Fibroblast of lung (primary cell): ENCODE results near the gene PDC. TPM values are rescaled to one million over a fixed set of nuclear protein-coding genes. Genes with fewer than 3 reads are reported as not detected.

ENCODE experiments used
- DNase-seq, 2 donors: peaks; one replicate each; pipeline versions ENCODE4 v3.0.0 to v3.0.0-alpha.2; 2010; ENCODE audit warnings: low read depth in 2 of 2
- H2AFZ ChIP-seq: 2 replicates; pipeline ENCODE4 v1.5.1; 2012; ENCODE audit warnings: low read length, control low read depth, inconsistent platforms
- H3K27ac ChIP-seq: 2 replicates; pipeline ENCODE4 v1.5.1; 2011; ENCODE audit warnings: low read length, control low read depth; ENCODE audit not compliant: insufficient read depth
- H3K27me3 ChIP-seq: 2 replicates; pipeline ENCODE4 v1.5.1; 2011; ENCODE audit warnings: mild to moderate bottlenecking, low read length; ENCODE audit not compliant: control insufficient read depth, insufficient read depth
- H3K36me3 ChIP-seq: 2 replicates; pipeline ENCODE4 v1.5.1; 2011; ENCODE audit warnings: low read length; ENCODE audit not compliant: control insufficient read depth, insufficient read depth
- H3K4me1 ChIP-seq: 2 replicates; pipeline ENCODE4 v1.5.1; 2011; ENCODE audit warnings: low read length; ENCODE audit not compliant: control insufficient read depth, insufficient read depth; ENCODE audit errors: extremely low read depth
- H3K4me2 ChIP-seq: 2 replicates; pipeline ENCODE4 v1.5.1; 2011; ENCODE audit warnings: low read length, control low read depth; ENCODE audit not compliant: insufficient read depth; ENCODE audit errors: extremely low read depth
- H3K4me3 ChIP-seq, 4 experiments: fragments of 200-600 bp in 1 of 4; sonication (generic) in 1 of 4; replicated peaks in 1 of 4; 2 replicates each; pipeline ENCODE4 v1.5.1; 2011 to 2016; ENCODE audit warnings: low read length in 4 of 4, low read depth in 3 of 4, mild to moderate bottlenecking in 3 of 4, control low read depth in 2 of 4, inconsistent platforms in 1 of 4, mixed read lengths in 1 of 4; ENCODE audit not compliant: insufficient read depth in 1 of 4; ENCODE audit errors: control extremely low read depth in 1 of 4
- H3K79me2 ChIP-seq: 2 replicates; pipeline ENCODE4 v1.5.1; 2012; ENCODE audit warnings: mild to moderate bottlenecking, low read length, inconsistent platforms; ENCODE audit not compliant: control insufficient read depth, insufficient read depth
- H3K9ac ChIP-seq: 2 replicates; pipeline ENCODE4 v1.5.1; 2011; ENCODE audit warnings: mild to moderate bottlenecking, low read length, control low read depth; ENCODE audit not compliant: insufficient read depth
- H3K9me3 ChIP-seq: 2 replicates; pipeline ENCODE4 v1.5.1; 2012; ENCODE audit warnings: low read depth, low read length; ENCODE audit not compliant: control insufficient read depth, insufficient read depth
- H4K20me1 ChIP-seq: 2 replicates; pipeline ENCODE4 v1.5.1; 2011; ENCODE audit warnings: low read length; ENCODE audit not compliant: control insufficient read depth, insufficient read depth; ENCODE audit errors: extremely low read depth
- CTCF ChIP-seq, 2 donors: IDR thresholded peaks in 1 of 2; conservative IDR thresholded peaks in 1 of 2; 1 replicate in 1 of 2; 2 replicates in 1 of 2; pipeline ENCODE4 v1.5.1; 2011 to 2012; ENCODE audit warnings: low read length in 2 of 2, control low read depth in 1 of 2, inconsistent platforms in 1 of 2, low read depth in 1 of 2, mild to moderate bottlenecking in 1 of 2
- EZH2 ChIP-seq: IDR thresholded peaks from 2 replicates; pipeline ENCODE4 v1.5.1; 2012; ENCODE audit warnings: low read length, control low read depth, mild to moderate bottlenecking; ENCODE audit errors: missing control alignments
- polyA plus RNA-seq, 2 donors: library from polyadenylated mRNA; depleted of rRNA in 1 of 2; stranded (reverse) in 1 of 2; unstranded in 1 of 2; fragments of >200 nt; gene quantifications; 2 replicates each; pipeline ENCODE4 v1.2.1, GENCODE V29; 2011 to 2012; ENCODE audit warnings: missing spikeins in 1 of 2
- total RNA-seq: library from RNA; depleted of rRNA; stranded (reverse); fragments of >200 nt; gene quantifications from 2 replicates; pipeline ENCODE4 v1.2.1, GENCODE V29; 2014

The PDC gene
- total and polyA plus RNA-seq, 2 donors (not counting 1 experiment from before 2014, with no cell fraction given), result not detected

GRCh38 chr1:186420311-186420710 is 40.6 kb downstream of the PDC start:
- Histone ChIP-seq H3K4me2 (no peak overlapping the region), H3K27me3 (no peaks in the 10 kb centered on the region), H3K79me2 (no peaks in the 10 kb centered on the region), H2AFZ (no peak overlapping the region), H3K27ac (no peak overlapping the region), H3K4me1 (no peaks in the 10 kb centered on the region), H3K9me3 (no peaks in the 10 kb centered on the region), H4K20me1 (no peaks in the 10 kb centered on the region), H3K4me3 (no peak overlapping the region), H3K36me3 (peaks cover 2% of the 10 kb centered on the region), H3K9ac (no peak overlapping the region)
- no peak for TF ChIP-seq CTCF (conservative IDR thresholded peaks at IDR 0.05 in 1 of 2, IDR thresholded peaks at IDR 0.05 in 1 of 2; ENCODE audit: low read depth in 1 of 2, low read length in 2 of 2)
- no peak for TF ChIP-seq EZH2
- peak in 1 of 2 donors; percentile 47 for DNase-seq

GRCh38 chr1:186418503-186418902 is 42.4 kb downstream of the PDC start:
- DNase-seq, result peak in 1 of 2 donors; percentile 60
- no peaks in the 10 kb centered on the region for H4K20me1 ChIP-seq
- H3K4me2 ChIP-seq, result no peak overlapping the region
- H3K79me2 ChIP-seq, result no peaks in the 10 kb centered on the region
- no peaks in the 10 kb centered on the region for H3K4me1 ChIP-seq
- no peak overlapping the region for H3K9ac ChIP-seq
- no peaks in the 10 kb centered on the region for H3K27me3 ChIP-seq
- H3K9me3 ChIP-seq, result no peaks in the 10 kb centered on the region
- H2AFZ ChIP-seq, result no peak overlapping the region
- TF ChIP-seq EZH2, result no peak
- TF ChIP-seq CTCF (conservative IDR thresholded peaks at IDR 0.05 in 1 of 2, IDR thresholded peaks at IDR 0.05 in 1 of 2; ENCODE audit: low read depth in 1 of 2, low read length in 2 of 2), result no peak
- H3K36me3 ChIP-seq, result peaks cover 2% of the 10 kb centered on the region
- H3K27ac ChIP-seq, result no peak overlapping the region
- no peak overlapping the region for H3K4me3 ChIP-seq

- no peak overlapping the region for H3K9ac ChIP-seq
- H4K20me1 ChIP-seq, result no peaks in the 10 kb centered on the region
- no peak overlapping the region for H3K4me3 ChIP-seq
- H3K4me1 ChIP-seq, result no peaks in the 10 kb centered on the region
- no peaks in the 10 kb centered on the region for H3K9me3 ChIP-seq
- no peaks in the 10 kb centered on the region for H3K36me3 ChIP-seq
- H3K79me2 ChIP-seq, result no peaks in the 10 kb centered on the region
- no peak overlapping the region for H3K27ac ChIP-seq
- no peak overlapping the region for H3K4me2 ChIP-seq
- no peak overlapping the region for H2AFZ ChIP-seq
- no peak for TF ChIP-seq CTCF (conservative IDR thresholded peaks at IDR 0.05 in 1 of 2, IDR thresholded peaks at IDR 0.05 in 1 of 2; ENCODE audit: low read depth in 1 of 2, low read length in 2 of 2)
- no peak for TF ChIP-seq EZH2
- DNase-seq, result peak in 1 of 2 donors; percentile 14
- H3K27me3 ChIP-seq, result no peaks in the 10 kb centered on the region
Observed at GRCh38 chr1:186413319-186413718, 47.6 kb downstream of the PDC start.
